GM21786 (cell line): ENCODE results near the gene NEK9.
"Not testable (repeated sequence)": the region's sequence is repeated elsewhere in the genome, so short reads cannot be mapped to it uniquely, and the experiment has no call there.

Experiments
- ATAC-seq: cut with Tn5 transposase; IDR thresholded peaks from one replicate; pipeline ENCODE4 v1.9.1; 2021; ENCODE audit not compliant: unreplicated experiment

Gene NEK9

DNA sequence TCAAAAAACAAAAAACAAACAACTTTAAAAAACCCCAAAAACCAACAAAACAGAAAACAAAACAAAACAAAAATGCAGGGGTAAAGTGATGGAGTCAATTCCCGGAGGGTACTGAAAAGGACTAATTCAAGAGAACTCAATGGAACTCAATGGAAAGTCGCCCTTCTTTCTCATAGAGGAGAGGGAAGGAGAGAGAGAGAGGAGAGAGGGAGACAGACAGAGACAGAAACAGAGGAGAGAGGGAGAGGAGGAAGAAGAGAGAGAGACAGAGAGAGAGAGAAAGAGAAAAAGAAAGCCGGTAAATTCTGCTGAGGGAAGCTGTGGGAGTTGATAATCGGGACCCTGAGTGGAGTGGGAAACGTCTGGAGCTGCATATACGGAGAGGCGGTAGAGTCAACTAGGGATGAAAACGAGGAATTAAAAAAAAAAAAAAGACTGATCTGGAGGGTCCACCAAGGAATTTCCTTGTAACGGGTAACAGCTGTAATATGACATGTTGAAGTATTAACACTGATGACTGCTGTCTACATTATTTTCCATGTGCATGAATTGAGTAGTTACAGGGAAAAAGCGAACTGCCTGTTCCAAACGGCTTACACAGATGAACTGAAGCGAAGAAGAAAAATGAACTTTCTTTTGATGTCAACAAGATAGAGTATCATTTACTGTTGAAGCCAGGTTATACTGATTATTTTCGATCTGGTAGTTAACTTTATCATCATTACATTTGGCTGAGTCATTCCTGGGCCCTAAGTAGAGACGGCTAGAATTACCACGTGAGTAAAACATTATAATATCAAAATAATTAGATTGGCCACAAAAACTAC is 58.3 kb downstream of the NEK9 start:
- ATAC-seq = no peak

DNA sequence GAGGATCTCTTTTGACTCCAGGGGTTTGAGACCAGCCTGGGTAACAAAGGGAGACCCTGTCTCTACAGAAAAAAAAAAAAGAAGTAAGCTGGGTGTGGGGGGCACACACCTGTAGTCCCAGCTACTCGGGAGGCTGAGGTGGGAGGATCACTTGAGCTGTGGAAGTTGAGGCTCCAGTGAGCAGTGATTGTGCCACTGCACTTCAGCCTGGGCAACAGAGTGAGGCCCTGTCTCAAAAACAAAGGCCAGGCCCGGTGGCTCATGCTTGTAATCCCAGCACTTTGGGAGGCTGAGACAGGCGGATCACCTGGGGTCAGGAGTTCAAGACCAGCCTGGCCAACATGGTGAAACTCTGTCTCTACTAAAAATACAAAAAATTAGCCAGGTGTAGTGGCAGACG is 59.1 kb downstream of the NEK9 start:
- not testable (repeated sequence) for ATAC-seq

DNA sequence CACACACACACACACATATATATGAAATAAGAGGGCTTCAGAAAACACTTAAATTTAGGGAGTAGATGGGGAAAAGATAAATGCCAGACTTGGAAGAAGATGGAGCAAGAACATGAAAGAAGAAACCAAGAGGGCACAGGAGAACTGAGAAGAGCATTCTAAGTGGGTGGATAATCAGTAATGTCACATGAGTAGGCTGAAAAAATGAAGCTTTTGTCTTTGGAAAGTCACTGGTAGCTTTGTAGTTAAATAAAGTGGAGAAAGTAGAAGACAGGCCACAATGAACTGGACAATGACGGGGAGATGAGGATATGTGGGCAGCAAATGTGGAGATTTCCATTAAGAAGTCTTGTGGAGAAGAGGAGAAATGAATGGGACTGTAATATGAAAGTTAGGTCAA is 59.6 kb downstream of the NEK9 start:
- ATAC-seq = no peak

DNA sequence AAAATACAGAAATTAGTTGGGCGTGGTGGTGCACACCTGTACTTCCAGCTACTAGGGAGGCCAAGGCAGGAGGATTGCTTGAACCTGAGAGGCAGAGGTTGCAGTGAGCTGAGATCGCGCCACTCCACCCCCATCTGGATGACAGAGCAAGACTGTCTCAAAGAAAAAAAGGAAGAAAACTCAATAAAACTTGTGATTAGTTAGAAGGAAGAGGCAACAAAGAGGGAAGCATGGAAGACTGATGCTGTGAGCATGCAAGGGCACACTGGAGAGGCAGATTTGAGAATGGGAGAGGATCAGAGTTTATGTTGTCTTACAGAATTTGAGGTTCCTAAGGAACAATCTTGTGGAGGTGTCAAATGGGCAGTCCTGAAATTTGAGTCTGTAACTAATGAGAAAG is 60.2 kb downstream of the NEK9 start:
- ATAC-seq = no peak

DNA sequence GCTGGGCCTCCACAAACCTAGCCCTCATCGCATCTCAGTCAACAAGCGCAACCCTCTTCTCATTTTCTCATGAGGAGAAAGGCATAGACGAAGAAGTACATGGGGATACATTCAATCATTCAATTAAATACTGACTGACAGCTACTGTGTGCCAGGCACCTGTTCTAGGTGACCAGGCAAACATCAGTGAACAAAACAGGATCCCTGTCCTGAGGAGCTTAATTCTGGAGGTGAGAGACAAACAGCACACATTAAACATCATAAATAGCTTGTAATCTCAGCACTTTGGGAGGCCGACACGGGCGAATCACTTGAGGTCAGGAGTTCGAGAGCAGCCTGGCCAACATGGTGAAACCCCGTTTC is 62.7 kb downstream of the NEK9 start:
- ATAC-seq = no peak

DNA sequence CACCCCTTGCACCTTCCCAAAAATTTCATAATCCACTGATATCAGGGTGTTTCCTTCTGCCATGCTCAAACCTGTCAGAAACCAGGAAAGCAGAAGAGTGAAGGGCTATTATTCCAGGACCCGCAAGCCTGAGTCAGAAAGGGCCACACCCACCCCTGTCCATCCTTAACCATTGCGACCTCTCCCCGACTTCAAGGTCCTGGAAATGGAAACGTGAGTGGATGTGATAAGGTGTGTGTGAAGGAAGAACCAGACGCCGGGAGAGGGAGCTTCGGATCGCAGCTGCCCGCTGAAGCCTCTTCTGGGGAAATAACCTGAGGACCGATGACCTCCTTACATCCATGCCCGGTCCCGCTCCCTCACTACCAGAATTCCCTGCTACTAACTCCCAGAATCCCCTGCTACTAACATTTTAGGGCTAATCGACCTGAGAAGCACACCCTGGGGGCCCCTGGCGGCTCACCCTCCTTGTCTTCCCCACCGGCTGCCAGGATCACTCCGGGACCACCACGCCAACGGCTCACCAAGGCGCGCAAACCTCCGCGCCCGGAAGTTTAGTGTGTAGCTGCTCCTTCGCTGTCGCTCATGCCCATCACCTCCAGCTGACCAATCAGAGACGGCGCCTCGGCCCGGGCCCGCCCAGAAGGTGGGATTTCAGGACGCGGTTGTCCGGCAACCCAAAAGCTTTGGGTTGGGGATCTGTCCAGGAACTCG is 63.2 kb downstream of the NEK9 start, which contains the start of gene ACYP1:
TSS of gene ACYP1 (minus strand) at position 534 of the 714 bp plus-strand sequence. CDS start at position 63, 471 bp downstream.
- ATAC-seq = peak; percentile 98

DNA sequence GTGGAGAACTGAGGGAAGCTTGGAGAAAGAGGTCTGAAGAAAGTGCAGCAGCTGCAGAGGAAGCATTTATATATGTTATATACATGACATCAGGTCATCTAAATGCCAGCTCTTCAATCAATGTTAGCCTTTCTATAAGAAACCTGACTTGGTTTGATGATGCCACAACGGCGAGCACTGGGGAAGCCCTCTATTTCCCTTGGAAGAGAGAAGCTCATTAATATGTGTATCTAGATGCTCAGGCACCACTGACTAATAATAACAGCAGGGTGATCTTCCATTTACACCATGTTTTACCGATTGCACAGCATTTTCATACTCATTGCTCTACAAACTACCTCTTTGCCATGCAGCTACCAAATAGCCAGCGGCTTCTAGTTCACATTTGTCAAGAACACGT is 63.8 kb downstream of the NEK9 start:
- no peak for ATAC-seq

DNA sequence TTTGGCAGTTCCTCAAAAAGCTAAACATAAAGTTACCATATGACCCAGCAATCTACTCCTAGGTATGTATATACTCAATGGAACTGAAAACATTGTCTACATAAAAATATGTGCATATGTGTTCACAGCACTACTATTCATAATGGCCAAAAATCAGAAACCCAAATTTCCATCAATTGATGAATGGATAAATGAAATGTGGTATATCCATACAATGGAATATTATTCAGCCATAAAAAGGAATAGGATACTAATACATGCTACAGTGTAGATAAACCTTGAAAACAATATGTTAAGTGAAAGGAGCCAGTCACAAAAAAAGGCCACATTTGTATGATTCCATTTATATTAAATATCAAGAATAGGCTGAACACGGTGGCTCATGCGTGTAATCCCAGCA is 66.4 kb downstream of the NEK9 start:
- no peak for ATAC-seq

DNA sequence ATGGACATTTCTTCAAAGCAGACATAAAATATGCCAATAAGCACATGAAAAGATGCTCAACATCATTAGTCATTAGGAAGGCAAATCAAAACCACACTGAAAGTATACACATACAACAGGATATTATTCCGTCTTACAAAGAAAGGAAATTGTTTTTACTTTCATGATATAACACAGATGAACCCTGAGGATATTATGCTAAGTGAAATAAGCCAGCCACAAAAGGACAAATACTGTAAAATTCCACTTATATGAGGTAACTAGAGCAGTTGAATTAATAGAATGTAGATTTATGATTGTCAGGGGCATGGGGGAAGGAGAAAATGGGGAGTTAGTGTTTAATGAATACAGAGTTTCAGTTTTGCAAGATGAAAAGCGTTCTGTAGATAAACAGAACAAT is 67.2 kb downstream of the NEK9 start:
- ATAC-seq = no peak

DNA sequence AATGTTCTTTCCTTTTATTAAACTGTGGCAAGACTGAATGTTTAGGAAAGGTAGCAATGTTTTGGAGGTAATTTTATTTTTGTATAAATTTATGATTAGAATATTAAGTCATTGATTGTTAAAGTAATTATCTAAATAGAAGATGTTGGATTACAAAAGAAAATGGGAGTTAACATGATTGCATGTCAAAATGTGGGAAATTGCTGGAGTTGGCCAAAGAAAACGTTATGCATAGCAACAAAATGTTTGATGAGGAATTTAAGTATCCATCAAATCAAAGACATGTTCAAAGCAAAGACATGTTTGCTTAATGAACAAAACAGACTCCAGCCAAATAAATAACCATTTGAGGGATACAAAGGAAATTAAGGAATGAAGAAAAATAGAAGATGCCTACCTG is 72.4 kb downstream of the NEK9 start:
- no peak for ATAC-seq

DNA sequence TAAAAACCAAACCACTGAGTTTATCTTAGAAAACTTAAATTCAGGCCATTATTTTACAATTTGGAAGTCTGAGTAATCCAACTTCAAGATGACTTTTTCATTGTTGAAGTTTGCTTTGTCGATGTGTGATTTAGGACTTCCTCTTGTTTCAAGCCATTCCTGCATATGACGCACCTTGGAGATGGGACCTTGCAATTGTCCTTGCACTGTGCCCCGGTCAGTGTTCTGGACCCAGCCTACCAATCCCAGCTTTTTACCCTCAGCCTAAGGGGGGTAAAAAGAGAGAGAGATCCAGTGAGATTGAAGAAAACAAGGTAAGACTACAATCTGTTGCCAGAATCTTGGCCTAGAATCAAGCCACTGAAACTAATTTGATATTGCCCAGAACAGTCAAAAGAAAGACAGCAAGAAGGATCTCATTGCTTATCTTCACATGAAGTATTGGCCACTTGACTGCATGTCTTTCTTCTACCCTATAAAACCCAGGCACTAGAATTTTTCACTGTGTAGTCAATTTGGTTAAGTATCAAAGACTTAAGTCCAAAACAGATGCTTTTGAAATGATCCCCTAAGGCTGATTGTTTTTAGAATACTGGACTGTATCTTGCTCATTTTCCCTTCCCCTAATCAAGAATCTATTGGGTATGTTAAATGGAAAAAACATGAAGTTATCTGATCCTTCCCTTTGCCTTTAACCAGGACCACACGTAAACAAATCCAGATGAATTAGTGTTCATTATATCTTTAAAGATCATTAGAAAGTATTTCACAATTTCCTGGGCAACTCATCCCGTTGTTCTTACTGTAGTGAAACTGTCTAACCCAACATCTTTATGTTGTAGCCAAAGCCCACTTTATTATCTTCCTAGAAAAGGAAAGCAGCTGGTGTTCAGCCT is 73.2 kb downstream of the NEK9 start:
- ATAC-seq = no peak

DNA sequence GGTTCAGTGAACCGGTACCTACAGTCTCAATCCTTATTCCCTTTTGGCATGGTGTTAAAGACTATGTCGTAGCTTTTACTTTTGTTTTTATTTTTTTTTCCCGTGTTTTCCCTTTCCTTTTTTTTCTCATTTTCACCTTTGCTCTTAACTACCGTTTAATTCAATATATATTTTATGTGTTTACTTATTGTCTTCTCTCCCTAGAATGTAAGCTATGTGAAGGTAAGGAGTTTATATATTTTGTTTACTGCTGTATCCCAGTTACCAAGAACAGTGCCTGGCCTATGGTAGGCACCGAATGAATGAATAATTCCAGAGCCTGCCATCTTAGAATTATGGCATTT is 75.3 kb downstream of the NEK9 start:
- no peak for ATAC-seq

DNA sequence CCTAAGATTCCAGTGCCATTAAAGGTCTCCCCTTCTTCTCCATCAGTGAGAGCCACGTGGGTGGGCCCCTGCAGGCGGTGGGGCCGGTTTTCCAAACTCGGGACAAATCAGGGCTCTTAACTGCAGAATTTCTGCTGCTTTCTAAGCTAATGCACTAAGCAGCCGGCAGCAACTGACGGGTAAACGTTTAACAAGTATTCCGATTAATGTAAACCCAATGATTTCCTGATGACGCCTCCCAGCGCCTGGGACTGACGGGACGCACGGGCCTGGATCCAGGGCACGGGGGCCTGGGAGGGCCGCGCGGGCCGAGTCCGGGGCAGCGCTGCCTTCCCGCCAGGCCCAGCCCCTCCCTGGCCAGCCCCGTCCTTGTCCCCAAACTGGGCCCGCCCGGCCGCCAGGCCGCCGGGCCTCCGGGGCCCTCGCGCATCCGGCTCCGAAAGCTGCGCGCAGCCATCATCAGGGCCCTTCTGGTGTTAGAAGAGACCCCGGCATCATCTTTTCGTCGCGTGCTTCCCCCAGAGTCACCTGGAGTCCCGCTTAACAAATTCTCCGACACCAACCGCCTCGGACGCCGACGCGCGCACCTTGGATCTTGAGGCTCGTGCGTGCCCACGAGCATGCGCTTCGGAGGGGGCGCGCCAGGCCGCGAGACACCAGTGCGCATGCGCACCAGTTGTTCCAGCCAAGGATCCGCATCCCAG is 75.8 kb downstream of the NEK9 start, which contains the start of gene MLH3:
TSS of gene MLH3 (minus strand) at position 616 of the 704 bp plus-strand sequence. CDS start 1,812 bp downstream, outside the sequence.
- ATAC-seq = peak; percentile 68

DNA sequence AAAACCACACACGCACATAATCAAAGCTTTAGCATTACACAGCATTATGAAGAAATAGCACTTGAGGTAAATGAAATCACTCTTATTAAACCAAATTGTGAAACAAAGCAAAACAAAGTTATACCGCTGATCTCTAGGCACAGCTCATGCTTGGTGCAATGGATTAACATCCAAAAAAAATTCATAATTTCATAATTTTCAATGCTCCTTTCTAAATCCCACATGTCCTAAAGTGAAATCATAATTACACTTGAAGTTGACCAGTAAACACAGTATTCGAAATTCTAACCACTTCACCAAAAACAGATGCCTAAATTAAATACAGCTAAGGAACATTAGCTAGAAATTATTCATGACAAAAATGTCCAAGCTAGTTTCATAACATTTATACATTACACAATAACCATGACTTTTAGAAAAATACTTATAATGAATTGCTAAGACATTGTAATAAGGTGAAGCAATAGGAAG is 77.1 kb downstream of the NEK9 start:
- no peak for ATAC-seq

DNA sequence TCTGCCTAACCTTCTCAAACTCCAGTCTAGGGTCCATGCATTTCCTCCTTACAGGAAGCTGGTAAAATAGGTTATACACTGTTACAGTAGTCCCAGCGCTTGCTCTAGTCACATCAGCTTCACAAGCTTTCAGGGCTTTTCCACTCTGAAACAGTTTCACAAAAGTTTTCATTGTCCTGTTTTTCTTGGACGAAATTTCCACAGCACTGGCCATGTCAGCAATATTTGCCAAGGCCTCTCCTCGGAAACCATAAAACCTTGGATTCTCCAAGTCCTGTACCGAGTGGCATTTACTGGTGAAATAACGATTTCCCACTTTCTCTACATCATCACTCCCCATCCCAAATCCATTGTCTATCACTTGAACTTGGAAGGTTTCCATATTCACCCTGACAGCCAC is 77.7 kb downstream of the NEK9 start:
- no peak for ATAC-seq

DNA sequence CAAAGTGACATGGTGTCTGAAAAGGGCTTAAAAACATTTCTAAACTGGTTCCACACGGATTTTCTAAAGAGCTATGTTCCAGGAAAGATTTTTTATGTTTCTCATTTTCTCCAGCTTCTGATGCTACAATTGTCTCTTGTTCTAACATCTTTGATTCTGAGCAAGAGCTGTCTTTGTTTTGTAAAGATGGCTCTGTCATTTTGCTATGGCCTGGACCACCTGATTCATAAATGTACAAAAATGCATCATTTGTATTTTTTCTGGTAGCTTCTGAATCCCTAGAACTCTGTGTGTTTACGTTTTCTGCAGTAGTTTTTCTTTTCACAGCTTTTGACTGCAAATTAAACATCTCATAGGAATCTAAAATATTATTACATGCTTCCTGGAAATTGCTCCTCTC is 78.7 kb downstream of the NEK9 start:
- no peak for ATAC-seq

DNA sequence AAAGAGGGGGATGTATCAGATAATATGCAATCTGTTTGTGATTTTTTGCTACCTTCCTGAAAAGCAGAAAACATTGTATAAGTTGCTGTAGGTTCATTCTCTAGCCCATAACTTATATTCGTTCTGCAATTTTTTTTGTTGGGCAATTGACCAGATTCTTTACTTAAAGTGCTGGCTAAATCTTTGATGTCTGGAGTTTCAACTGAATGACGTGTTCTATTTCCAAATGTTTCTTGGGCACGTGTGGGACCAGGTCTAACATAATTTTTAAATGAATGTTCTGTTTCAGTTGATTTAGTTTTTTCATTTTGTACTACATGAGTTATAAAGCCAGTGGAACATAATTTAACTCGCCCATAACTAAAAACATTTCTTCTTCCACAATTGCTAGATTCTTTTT is 79.3 kb downstream of the NEK9 start:
- ATAC-seq = no peak

DNA sequence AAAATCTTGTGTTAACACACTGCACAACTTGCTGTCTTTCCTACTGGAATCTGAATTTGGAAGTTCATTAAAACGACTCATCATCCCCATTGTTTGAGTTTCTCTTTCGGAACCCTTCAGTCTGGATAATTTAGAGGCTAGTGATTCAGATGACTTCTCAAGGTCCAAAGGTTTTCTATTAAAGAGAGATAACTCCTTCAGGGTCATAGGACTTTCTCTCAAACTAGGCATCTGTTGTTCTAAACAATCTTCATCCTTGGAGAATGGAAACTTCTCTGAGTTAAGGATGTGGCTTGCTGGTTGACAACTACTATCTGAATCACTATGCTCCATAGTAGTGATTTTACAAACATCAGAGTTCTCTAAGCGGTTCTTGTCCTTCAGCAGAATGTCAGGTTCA is 79.9 kb downstream of the NEK9 start:
- ATAC-seq = no peak

DNA sequence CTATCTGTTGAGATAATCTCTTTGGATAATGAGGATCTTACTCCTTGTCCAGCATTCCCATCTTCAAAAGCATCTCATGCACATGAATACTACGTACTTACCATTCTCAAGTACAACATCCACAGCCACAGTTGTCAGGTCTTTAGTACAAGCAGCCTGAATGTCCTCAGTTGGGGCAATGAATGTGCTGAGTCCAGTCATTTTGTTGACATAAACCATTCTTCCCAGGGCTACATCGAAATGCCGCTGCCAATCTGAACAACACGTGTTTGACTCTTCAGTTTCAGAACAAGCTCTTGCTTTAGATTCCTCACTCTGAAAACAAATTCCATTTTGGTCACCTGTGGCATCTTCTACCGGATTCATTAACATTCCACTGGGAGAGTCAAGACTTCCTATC is 80.6 kb downstream of the NEK9 start:
- ATAC-seq = no peak

DNA sequence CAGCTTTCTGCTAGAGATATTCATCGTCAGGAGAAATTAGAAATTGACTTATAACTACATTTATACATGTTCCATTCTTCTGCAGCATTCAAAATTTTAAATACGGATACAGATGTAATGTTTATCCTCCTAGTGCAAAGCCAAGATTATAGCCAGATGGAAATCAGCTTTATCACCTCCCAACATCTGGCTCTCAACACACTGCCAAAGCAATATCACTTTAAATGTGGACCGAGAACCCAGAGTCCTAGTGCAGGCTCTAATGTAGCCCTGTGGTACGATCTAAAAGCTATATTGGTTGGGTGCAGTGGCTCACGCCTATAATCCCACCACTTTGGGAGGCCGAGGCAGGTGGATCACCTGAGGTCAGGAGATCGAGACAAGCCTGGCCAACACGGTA is 82.1 kb downstream of the NEK9 start:
- ATAC-seq = no peak

DNA sequence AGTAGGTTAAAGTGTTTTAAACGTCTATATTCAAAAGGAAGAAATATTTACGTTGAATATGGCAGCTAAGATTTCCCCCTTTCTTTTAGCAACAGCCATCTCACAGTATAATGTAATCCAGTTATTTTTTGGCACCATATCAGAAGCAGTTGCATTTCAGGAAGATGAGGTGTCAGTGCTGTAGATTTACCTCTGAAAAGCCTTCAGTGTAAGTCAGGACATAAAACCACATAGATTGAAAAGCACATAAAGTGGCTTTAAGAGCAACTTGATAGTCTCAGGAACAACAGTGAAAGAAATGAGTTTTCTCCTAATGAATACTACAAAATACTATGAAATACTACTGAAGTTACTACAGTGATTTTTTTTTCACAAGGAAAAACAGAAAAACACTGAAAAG is 82.5 kb downstream of the NEK9 start:
- no peak for ATAC-seq
